Measurements from ENCODE around the gene TRAF3IP1.

TRAF3IP1 gene

GRCh38 chr2:238412067-238412767, 91.9 kb downstream of the TRAF3IP1 start:
- DNase-seq: no peak

GRCh38 chr2:238413368-238413767, 93.0 kb downstream of the TRAF3IP1 start:
- DNase-seq: no peak

GRCh38 chr2:238415036-238415764, 94.9 kb downstream of the TRAF3IP1 start:
- DNase-seq: no peak

- no peak for DNase-seq
These were observed 95.6 kb downstream of the TRAF3IP1 start for GRCh38 chr2:238415893-238416292.

GRCh38 chr2:238418196-238418998, 98.1 kb downstream of the TRAF3IP1 start:
- DNase-seq: no peak

- DNase-seq: no peak
These were observed 98.8 kb downstream of the TRAF3IP1 start for GRCh38 chr2:238418999-238419546.

GRCh38 chr2:238420442-238420841, 100.1 kb downstream of the TRAF3IP1 start:
- DNase-seq: no peak

- DNase-seq: no peak
These were observed 100.8 kb downstream of the TRAF3IP1 start for GRCh38 chr2:238420878-238421694.

GRCh38 chr2:238421695-238422035, 101.3 kb downstream of the TRAF3IP1 start:
- DNase-seq: no peak

GRCh38 chr2:238422285-238422684, 102.0 kb downstream of the TRAF3IP1 start:
- no peak for DNase-seq

- DNase-seq: no peak
These were observed 102.6 kb downstream of the TRAF3IP1 start for GRCh38 chr2:238422940-238423339.

GRCh38 chr2:238423561-238424312, 103.4 kb downstream of the TRAF3IP1 start:
- no peak for DNase-seq

GRCh38 chr2:238424313-238424700, 104.0 kb downstream of the TRAF3IP1 start:
- DNase-seq: no peak

- DNase-seq: no peak
These were observed 105.2 kb downstream of the TRAF3IP1 start for GRCh38 chr2:238425505-238425978.

- peak; percentile 50 for DNase-seq
These were observed 105.8 kb downstream of the TRAF3IP1 start for GRCh38 chr2:238425979-238426567.

GRCh38 chr2:238426568-238427434, 106.5 kb downstream of the TRAF3IP1 start, which contains the start of gene ASB1:
TSS of gene ASB1 (plus strand) at chr2:238426927. CDS start at chr2:238427071, 144 bp downstream.
- peak; percentile 45 for DNase-seq

- DNase-seq: no peak
These were observed 107.3 kb downstream of the TRAF3IP1 start for GRCh38 chr2:238427435-238428162.

GRCh38 chr2:238428866-238429265, 108.5 kb downstream of the TRAF3IP1 start:
- DNase-seq: no peak

- DNase-seq: no peak
These were observed 110.5 kb downstream of the TRAF3IP1 start for GRCh38 chr2:238430781-238431180.

Measured in NCI-H1694 treated with DMSO at 0.1 percent for 48 hours (cell line).